Psoas muscle (tissue), 8 donors: ENCODE data around the gene RPS6KA3. TPM values are rescaled to one million over a fixed set of nuclear protein-coding genes. Genes with fewer than 3 reads are reported as not detected.

Experiments
- ATAC-seq, 4 donors: fragments of 200-7000 bp; cut with Tn5 transposase; one replicate each; pipeline ENCODE4 v1.9.1; 2020; ENCODE audit warnings: moderate library complexity in 3 of 4, mild to moderate bottlenecking in 2 of 4
- DNase-seq, 2 donors: peaks; one replicate each; pipeline ENCODE4 v3.0.0-alpha.2; 2020
- H3K27ac ChIP-seq: fragments of 200-600 bp; one replicate; pipeline ENCODE4 v1.8.0; 2022
- H3K27me3 ChIP-seq, 3 donors: fragments of 200-600 bp in 1 of 3; one replicate each; pipeline versions ENCODE4 v1.6.1 to v1.8.0; 2013 to 2022; ENCODE audit warnings: low read length in 2 of 3, mild to moderate bottlenecking in 2 of 3, moderate library complexity in 1 of 3; ENCODE audit not compliant: insufficient read depth in 3 of 3
- H3K36me3 ChIP-seq, 2 donors: fragments of 200-600 bp in 1 of 2; one replicate each; pipeline versions ENCODE4 v1.6.1 to v1.8.0; 2013 to 2022; ENCODE audit warnings: low read depth in 1 of 2, mild to moderate bottlenecking in 1 of 2, moderate library complexity in 1 of 2; ENCODE audit not compliant: insufficient read depth in 1 of 2
- H3K4me1 ChIP-seq: fragments of 200-600 bp; one replicate; pipeline ENCODE4 v1.8.0; 2022
- H3K4me3 ChIP-seq: fragments of 200-600 bp; one replicate; pipeline ENCODE4 v1.8.0; 2022; ENCODE audit warnings: mild to moderate bottlenecking
- H3K9me3 ChIP-seq: fragments of 200-600 bp; one replicate; pipeline ENCODE4 v1.8.0; 2022
- CTCF ChIP-seq: fragments of 200-600 bp; IDR thresholded peaks from one replicate; pipeline ENCODE4 v1.8.0; 2022; ENCODE audit warnings: antibody characterized with exemption
- WGBS, 3 donors: extraction: QIAGEN DNeasy Blood & Tissue Kit; methylation state at CpG; one replicate each; pipeline versions ENCODE4 v1.1.6 to v1.1.7; 2013; 5-methylcytosine and 5-hydroxymethylcytosine counted together
- intact Hi-C, 2 donors: fragments of 100-400 bp; cut with DNase I; formaldehyde crosslinking; loops; one replicate each; pipeline versions ENCODE4 v1.11.0 to v1.14.2; 2022
- polyA plus RNA-seq, 3 donors: library from polyadenylated mRNA; stranded (reverse); fragments of 200-250 nt; gene quantifications; one replicate each; pipeline ENCODE4 v1.2.3, GENCODE V29; 2013
- total RNA-seq, 4 donors: library from RNA; stranded (reverse); fragmentation: NEBNext Ultra II Directional in 2 of 4; extraction: Animal tissue kit (Norgen Biotek cat#: 25700) in 2 of 4; gene quantifications; one replicate each; pipeline versions ENCODE4 v1.2.1 to v1.2.4, GENCODE V29; 2021 to 2023
- donor health status: healthy with polysubstance abuse.
- donor health status: DM: no; HTN: no; CAD: no; lungs with moderate emphysema.
- donor health status: Bipolar disorder and iron deficiency.
- donor health status: healthy.
- donor health status: DM: yes; HTN: yes; CAD: no.
- donor health status: DM: no; HTN: no; CAD: no.
- donor health status: DM: no; HTN: no; CAD: no.
- donor health status: DM: yes; HTN: yes; CAD: no.

The RPS6KA3 gene
- total and polyA plus RNA-seq, 7 donors, result 35.4 to 91.9 (median 66.2) TPM

- Histone ChIP-seq H3K27ac (no peak overlapping the region), H3K36me3 (no peaks in the 10 kb centered on the region), H3K4me1 (no peaks in the 10 kb centered on the region), H3K27me3 (peaks cover 0 to 16% (median 0%) of the 10 kb centered on the region in 3 donors), H3K4me3 (no peak overlapping the region), H3K9me3 (no peaks in the 10 kb centered on the region)
- TF ChIP-seq CTCF, result no peak
- ATAC-seq (no peak), DNase-seq (no peak)
- 54 to 62% (median 55%) methylated on average over 12 of the region's 12 CpGs for WGBS, 3 donors
- intact Hi-C loops, result loop anchor here in 1 of 2 donors (10.0 kb wide), 1 partner anchor 223 kb away; no protein-coding TSS in a partner anchor
Observed at GRCh38 chrX:20118065-20118824, 148.5 kb downstream of the RPS6KA3 start.

- peaks cover 0 to 16% (median 0%) of the 10 kb centered on the region in 3 donors for H3K27me3 ChIP-seq
- WGBS, 3 donors, result 16 to 32% (median 26%) methylated on average over 45 to 90 of the region's 91 CpGs
- H3K27ac ChIP-seq, result no peak within 1 kb of the TSS
- no peak for DNase-seq
- intact Hi-C loops, result loop anchor here in 1 of 2 donors (10.0 kb wide), 1 partner anchor 222 kb away; no protein-coding TSS in a partner anchor
- ATAC-seq, result peak; percentile 27 to 53 (median 38)
- no peaks in the 10 kb centered on the region for H3K36me3 ChIP-seq
- no peak for TF ChIP-seq CTCF
- peak within 1 kb of the TSS; percentile 53 for H3K4me3 ChIP-seq
- H3K9me3 ChIP-seq, result no peaks in the 10 kb centered on the region
- H3K4me1 ChIP-seq, result no peaks in the 10 kb centered on the region
Observed at GRCh38 chrX:20116577-20117240, 150.0 kb downstream of the RPS6KA3 start, which contains the start of gene MAP7D2. Gene MAP7D2 (minus strand): TSS chrX:20116907. CDS start chrX:20116879, 28 bp downstream.

- intact Hi-C loops, result loop anchor here in 1 of 2 donors (10.0 kb wide), 1 partner anchor 221 kb away; no protein-coding TSS in a partner anchor
Observed at GRCh38 chrX:20116087-20116576, 150.6 kb downstream of the RPS6KA3 start.

More at GRCh38 chrX:20116087-20116576, 150.6 kb downstream of the RPS6KA3 start:
- Histone ChIP-seq H3K36me3 (no peaks in the 10 kb centered on the region), H3K27me3 (peaks cover 0 to 16% (median 0%) of the 10 kb centered on the region in 3 donors), H3K4me1 (no peaks in the 10 kb centered on the region), H3K27ac (no peak overlapping the region), H3K9me3 (no peaks in the 10 kb centered on the region), H3K4me3 (peak overlapping the region; percentile 53)
- TF ChIP-seq CTCF, result no peak
- peak in 1 of 4 donors; percentile 30 for ATAC-seq
- DNase-seq, result no peak
- WGBS, 3 donors, result 6 to 35% (median 8%) methylated on average over 7 to 47 of the region's 47 CpGs
